ENCODE results near the gene DIAPH1.

The DIAPH1 gene

GRCh38 chr5:141654298-141654697 is 35.5 kb upstream of the DIAPH1 start:
- Histone ChIP-seq H3K36me3 (ENCODE audit: control insufficient read depth in 5 of 5, insufficient read depth in 5 of 5, low read length in 5 of 5) (peaks cover 0 to 52% (median 44%) of the 10 kb centered on the region in 5 donors), H3K27ac (ENCODE audit: low read depth, low read length) (no peak overlapping the region), H3K4me3 (ENCODE audit: low read depth in 1 of 5, low read length in 5 of 5) (no peak overlapping the region), H3K4me1 (ENCODE audit: control insufficient read depth in 5 of 5, insufficient read depth in 5 of 5, low read length in 5 of 5) (peaks cover 0 to 15% (median 12%) of the 10 kb centered on the region in 5 donors), H3K27me3 (ENCODE audit: control insufficient read depth in 5 of 5, insufficient read depth in 4 of 5, low read length in 5 of 5) (no peaks in the 10 kb centered on the region), H3K9ac (ENCODE audit: low read length in 5 of 5) (no peak overlapping the region), H3K9me3 (ENCODE audit: control insufficient read depth in 5 of 5, low read length in 5 of 5) (no peaks in the 10 kb centered on the region)

DNA sequence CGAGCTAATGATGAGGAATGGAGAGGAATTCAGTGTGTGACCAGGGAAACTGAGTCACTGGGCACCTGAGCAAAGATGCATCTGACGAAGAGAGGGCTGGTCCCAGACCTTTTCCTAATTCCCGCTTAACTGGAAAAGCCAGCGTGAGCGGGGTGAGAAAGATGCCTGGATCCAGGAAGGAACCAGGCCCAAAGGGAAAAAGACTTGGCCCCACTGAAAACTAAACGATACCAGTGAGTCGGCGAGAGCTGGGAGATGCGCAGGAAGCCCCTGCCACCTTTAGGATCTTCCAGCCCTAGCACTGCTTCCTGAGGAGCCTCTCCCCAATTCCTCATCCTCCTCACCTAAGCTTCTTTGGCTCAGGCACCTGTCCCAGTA is 32.9 kb upstream of the DIAPH1 start:
- peaks cover 0 to 41% (median 26%) of the 10 kb centered on the region in 5 donors for H3K36me3 ChIP-seq (ENCODE audit: control insufficient read depth in 5 of 5, insufficient read depth in 5 of 5, low read length in 5 of 5)
- H3K4me1 ChIP-seq (ENCODE audit: control insufficient read depth in 5 of 5, insufficient read depth in 5 of 5, low read length in 5 of 5): peaks cover 0 to 15% (median 12%) of the 10 kb centered on the region in 5 donors
- H3K27me3 ChIP-seq (ENCODE audit: control insufficient read depth in 5 of 5, insufficient read depth in 4 of 5, low read length in 5 of 5): no peaks in the 10 kb centered on the region
- H3K9me3 ChIP-seq (ENCODE audit: control insufficient read depth in 5 of 5, low read length in 5 of 5): no peaks in the 10 kb centered on the region
- H3K9ac ChIP-seq (ENCODE audit: low read length in 5 of 5): peak overlapping the region in 4 of 5 donors; percentile 22 to 67 (median 48)
- no peak overlapping the region for H3K27ac ChIP-seq (ENCODE audit: low read depth, low read length)
- peak overlapping the region; percentile 46 to 77 (median 71) for H3K4me3 ChIP-seq (ENCODE audit: low read depth in 1 of 5, low read length in 5 of 5)

DNA sequence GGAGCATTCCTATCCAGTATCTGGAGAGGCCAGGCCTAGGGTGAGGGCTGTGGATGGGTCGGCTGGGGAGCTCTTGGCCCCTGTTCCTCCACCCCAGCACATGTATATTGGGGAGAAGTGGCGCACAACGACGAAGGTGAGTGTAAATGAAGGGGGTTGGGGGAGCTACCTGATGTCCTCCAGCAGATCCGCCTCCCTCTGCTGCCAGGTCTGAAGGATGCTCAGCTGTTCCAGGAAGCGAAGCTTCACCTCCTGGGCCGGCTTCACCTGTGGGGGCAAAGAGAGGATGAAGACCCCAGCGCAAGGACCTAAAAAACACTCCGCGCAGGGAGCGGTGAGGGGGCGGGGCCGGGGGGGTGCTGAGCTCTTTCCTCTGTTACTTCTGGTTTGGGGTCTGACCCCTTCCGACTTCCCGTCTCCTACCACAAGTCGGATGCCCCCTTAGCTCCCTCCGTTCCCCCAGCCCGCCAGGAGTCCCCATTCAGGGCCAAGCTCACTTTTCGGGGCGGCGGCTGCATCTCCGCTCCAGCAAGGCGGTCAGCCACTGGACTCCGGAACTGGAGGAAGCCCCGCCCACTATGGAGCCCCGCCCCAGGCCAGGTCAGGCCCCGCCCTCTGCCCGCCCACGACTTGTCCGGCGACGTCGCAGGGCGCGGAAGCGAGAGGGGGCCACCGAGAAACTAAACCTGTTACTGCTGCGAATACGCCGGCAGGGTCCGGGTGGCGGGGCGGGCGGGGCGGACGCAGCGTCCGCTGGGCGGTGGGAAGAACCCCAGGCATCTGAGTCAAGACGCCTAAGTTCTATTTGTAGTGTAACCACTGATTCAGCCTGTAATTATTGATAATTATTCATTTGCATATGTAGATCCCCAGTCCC is 32.3 kb upstream of the DIAPH1 start, which contains the start of gene FCHSD1:
FCHSD1 (minus strand) TSS at position 568 of the 877 bp plus-strand sequence; CDS start at position 518, 50 bp downstream.
- peak within 1 kb of the TSS; percentile 71 to 80 (median 77) for H3K4me3 ChIP-seq (ENCODE audit: low read depth in 1 of 5, low read length in 5 of 5)
- H3K27ac ChIP-seq (ENCODE audit: low read depth, low read length): no peak within 1 kb of the TSS
- peak within 1 kb of the TSS in 4 of 5 donors; percentile 22 to 67 (median 56) for H3K9ac ChIP-seq (ENCODE audit: low read length in 5 of 5)
- H3K4me1 ChIP-seq (ENCODE audit: control insufficient read depth in 5 of 5, insufficient read depth in 5 of 5, low read length in 5 of 5): peaks cover 0 to 15% (median 12%) of the 10 kb centered on the region in 5 donors
- no peaks in the 10 kb centered on the region for H3K9me3 ChIP-seq (ENCODE audit: control insufficient read depth in 5 of 5, low read length in 5 of 5)
- no peaks in the 10 kb centered on the region for H3K27me3 ChIP-seq (ENCODE audit: control insufficient read depth in 5 of 5, insufficient read depth in 4 of 5, low read length in 5 of 5)
- peaks cover 0 to 37% (median 21%) of the 10 kb centered on the region in 5 donors for H3K36me3 ChIP-seq (ENCODE audit: control insufficient read depth in 5 of 5, insufficient read depth in 5 of 5, low read length in 5 of 5)

DNA sequence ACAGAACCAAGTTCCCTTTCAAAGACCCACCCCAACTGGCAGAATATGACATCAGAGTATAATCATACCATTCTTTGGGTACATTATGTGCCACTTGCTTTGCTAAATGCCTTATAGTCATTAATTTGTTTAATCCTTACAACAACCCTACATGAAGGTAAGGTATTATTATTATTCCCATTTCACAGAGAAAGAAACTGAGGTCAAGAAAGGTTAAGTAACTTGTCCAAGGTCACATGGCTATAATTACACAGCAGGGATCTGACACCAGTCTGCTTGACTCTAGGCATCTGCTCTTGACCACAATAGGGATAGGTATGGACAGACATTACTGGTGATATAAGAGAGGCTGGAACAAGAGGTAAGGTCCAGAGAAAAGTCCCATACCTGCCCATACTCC is 31.2 kb upstream of the DIAPH1 start:
- Histone ChIP-seq H3K9me3 (ENCODE audit: control insufficient read depth in 5 of 5, low read length in 5 of 5) (no peaks in the 10 kb centered on the region), H3K4me3 (ENCODE audit: low read depth in 1 of 5, low read length in 5 of 5) (no peak overlapping the region), H3K36me3 (ENCODE audit: control insufficient read depth in 5 of 5, insufficient read depth in 5 of 5, low read length in 5 of 5) (peaks cover 0 to 33% (median 18%) of the 10 kb centered on the region in 5 donors), H3K4me1 (ENCODE audit: control insufficient read depth in 5 of 5, insufficient read depth in 5 of 5, low read length in 5 of 5) (peaks cover 0 to 15% (median 12%) of the 10 kb centered on the region in 5 donors), H3K27ac (ENCODE audit: low read depth, low read length) (no peak overlapping the region), H3K27me3 (ENCODE audit: control insufficient read depth in 5 of 5, insufficient read depth in 4 of 5, low read length in 5 of 5) (no peaks in the 10 kb centered on the region), H3K9ac (ENCODE audit: low read length in 5 of 5) (no peak overlapping the region)

DNA sequence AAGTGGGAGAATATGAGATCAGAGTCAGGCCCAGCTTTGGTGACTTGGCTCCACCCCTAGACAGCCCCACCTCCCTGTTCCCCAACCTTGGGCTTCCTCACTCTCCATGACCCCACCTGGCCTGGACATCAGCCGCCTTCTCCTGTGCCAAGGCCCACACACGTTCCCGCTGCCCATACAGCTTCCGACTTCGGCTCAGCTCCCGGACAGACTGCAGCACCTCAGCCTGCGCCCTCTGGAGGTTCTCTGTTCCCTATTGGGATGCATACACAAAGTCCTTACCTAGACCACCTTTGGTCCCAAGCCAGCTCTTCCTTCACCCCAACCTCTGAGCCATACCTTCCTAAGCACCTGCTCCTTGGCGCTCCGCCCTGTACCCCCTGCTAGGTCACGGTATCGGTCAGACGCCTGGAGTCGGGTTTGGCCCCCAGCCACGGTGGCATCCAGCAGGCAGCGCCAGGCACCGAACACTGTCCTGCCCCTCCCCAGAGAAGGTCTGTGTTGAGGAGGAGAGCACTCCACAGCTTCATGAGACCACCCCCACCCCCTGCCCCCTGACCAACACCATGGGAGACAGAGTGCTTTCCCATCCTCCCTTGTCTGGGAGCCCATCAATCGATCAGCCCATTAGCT is 30.4 kb upstream of the DIAPH1 start:
- Histone ChIP-seq H3K27me3 (ENCODE audit: control insufficient read depth in 5 of 5, insufficient read depth in 4 of 5, low read length in 5 of 5) (no peaks in the 10 kb centered on the region), H3K27ac (ENCODE audit: low read depth, low read length) (no peak overlapping the region), H3K4me3 (ENCODE audit: low read depth in 1 of 5, low read length in 5 of 5) (no peak overlapping the region), H3K36me3 (ENCODE audit: control insufficient read depth in 5 of 5, insufficient read depth in 5 of 5, low read length in 5 of 5) (peaks cover 0 to 37% (median 25%) of the 10 kb centered on the region in 5 donors), H3K9me3 (ENCODE audit: control insufficient read depth in 5 of 5, low read length in 5 of 5) (no peaks in the 10 kb centered on the region), H3K4me1 (ENCODE audit: control insufficient read depth in 5 of 5, insufficient read depth in 5 of 5, low read length in 5 of 5) (peaks cover 0 to 15% (median 12%) of the 10 kb centered on the region in 5 donors), H3K9ac (ENCODE audit: low read length in 5 of 5) (no peak overlapping the region)

DNA sequence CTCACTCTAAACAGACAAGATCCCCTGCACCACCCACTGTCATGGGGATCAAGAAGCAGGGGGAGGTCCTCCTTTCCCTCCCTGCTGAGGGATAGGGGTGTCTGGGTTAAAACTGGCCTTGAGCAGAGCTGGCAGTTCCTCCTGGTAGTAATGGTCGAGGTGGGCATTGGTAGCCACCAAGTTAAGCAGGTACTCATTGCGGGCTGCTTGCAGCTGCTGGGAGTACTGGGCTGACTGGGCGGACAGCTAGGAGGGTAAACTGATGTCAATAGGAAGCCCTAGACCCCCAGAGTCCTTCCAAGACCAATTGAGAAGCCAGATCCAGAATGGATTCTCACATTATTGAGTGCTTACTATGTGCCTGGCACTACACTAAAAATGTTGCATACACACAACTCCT is 29.1 kb upstream of the DIAPH1 start:
- Histone ChIP-seq H3K4me3 (ENCODE audit: low read depth in 1 of 5, low read length in 5 of 5) (no peak overlapping the region), H3K4me1 (ENCODE audit: control insufficient read depth in 5 of 5, insufficient read depth in 5 of 5, low read length in 5 of 5) (peaks cover 0 to 15% (median 12%) of the 10 kb centered on the region in 5 donors), H3K27ac (ENCODE audit: low read depth, low read length) (no peak overlapping the region), H3K9me3 (ENCODE audit: control insufficient read depth in 5 of 5, low read length in 5 of 5) (no peaks in the 10 kb centered on the region), H3K9ac (ENCODE audit: low read length in 5 of 5) (no peak overlapping the region), H3K36me3 (ENCODE audit: control insufficient read depth in 5 of 5, insufficient read depth in 5 of 5, low read length in 5 of 5) (peaks cover 0 to 38% (median 15%) of the 10 kb centered on the region in 5 donors), H3K27me3 (ENCODE audit: control insufficient read depth in 5 of 5, insufficient read depth in 4 of 5, low read length in 5 of 5) (no peaks in the 10 kb centered on the region)

DNA sequence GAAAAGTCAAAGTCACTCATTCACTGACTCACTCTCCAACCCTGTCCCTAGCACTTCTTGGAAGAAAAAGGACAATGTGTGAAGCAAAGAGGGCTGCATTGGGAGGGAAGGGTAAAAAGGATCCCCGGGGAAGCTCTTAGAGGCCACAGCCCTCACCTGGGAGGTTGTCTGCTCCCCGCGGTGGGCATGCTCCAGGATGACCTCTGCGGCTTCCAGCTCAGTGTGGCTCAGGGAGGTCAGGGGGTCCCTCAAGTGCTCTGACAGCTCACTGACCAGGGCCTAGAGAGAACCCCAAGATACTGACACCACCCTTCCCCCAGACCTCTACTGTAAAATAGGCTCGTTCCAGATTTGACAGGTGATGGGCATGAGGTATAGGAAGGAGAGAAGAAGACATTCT is 28.4 kb upstream of the DIAPH1 start:
- H3K9me3 ChIP-seq (ENCODE audit: control insufficient read depth in 5 of 5, low read length in 5 of 5): no peaks in the 10 kb centered on the region
- H3K27me3 ChIP-seq (ENCODE audit: control insufficient read depth in 5 of 5, insufficient read depth in 4 of 5, low read length in 5 of 5): no peaks in the 10 kb centered on the region
- H3K9ac ChIP-seq (ENCODE audit: low read length in 5 of 5): no peak overlapping the region
- H3K4me1 ChIP-seq (ENCODE audit: control insufficient read depth in 5 of 5, insufficient read depth in 5 of 5, low read length in 5 of 5): peaks cover 0 to 15% (median 12%) of the 10 kb centered on the region in 5 donors
- peaks cover 0 to 38% (median 15%) of the 10 kb centered on the region in 5 donors for H3K36me3 ChIP-seq (ENCODE audit: control insufficient read depth in 5 of 5, insufficient read depth in 5 of 5, low read length in 5 of 5)
- H3K27ac ChIP-seq (ENCODE audit: low read depth, low read length): no peak overlapping the region
- no peak overlapping the region for H3K4me3 ChIP-seq (ENCODE audit: low read depth in 1 of 5, low read length in 5 of 5)

DNA sequence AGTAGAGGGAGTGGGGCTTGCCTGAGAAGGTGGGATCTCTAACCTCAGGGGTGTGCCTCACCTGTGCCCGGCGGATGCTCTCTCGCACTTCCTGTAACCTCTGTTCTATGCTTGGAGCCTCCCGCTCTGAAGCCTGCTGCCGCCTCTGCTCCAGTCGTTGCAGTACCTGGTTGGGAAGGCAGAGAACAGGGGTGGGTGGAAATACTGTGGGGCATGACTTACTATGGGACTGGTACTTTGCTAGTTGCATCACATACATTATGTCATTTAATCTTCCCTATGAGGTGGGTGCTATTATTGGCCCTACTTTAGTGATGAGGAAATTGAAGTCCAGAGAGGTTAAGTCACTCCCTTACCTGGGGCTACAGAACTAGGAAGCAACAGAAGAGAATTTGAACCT is 27.2 kb upstream of the DIAPH1 start:
- H3K36me3 ChIP-seq (ENCODE audit: control insufficient read depth in 5 of 5, insufficient read depth in 5 of 5, low read length in 5 of 5): peaks cover 0 to 42% (median 18%) of the 10 kb centered on the region in 5 donors
- H3K9ac ChIP-seq (ENCODE audit: low read length in 5 of 5): no peak overlapping the region
- H3K27me3 ChIP-seq (ENCODE audit: control insufficient read depth in 5 of 5, insufficient read depth in 4 of 5, low read length in 5 of 5): no peaks in the 10 kb centered on the region
- H3K27ac ChIP-seq (ENCODE audit: low read depth, low read length): no peak overlapping the region
- H3K4me1 ChIP-seq (ENCODE audit: control insufficient read depth in 5 of 5, insufficient read depth in 5 of 5, low read length in 5 of 5): peaks cover 0 to 9% (median 6%) of the 10 kb centered on the region in 5 donors
- no peaks in the 10 kb centered on the region for H3K9me3 ChIP-seq (ENCODE audit: control insufficient read depth in 5 of 5, low read length in 5 of 5)
- H3K4me3 ChIP-seq (ENCODE audit: low read depth in 1 of 5, low read length in 5 of 5): no peak overlapping the region

DNA sequence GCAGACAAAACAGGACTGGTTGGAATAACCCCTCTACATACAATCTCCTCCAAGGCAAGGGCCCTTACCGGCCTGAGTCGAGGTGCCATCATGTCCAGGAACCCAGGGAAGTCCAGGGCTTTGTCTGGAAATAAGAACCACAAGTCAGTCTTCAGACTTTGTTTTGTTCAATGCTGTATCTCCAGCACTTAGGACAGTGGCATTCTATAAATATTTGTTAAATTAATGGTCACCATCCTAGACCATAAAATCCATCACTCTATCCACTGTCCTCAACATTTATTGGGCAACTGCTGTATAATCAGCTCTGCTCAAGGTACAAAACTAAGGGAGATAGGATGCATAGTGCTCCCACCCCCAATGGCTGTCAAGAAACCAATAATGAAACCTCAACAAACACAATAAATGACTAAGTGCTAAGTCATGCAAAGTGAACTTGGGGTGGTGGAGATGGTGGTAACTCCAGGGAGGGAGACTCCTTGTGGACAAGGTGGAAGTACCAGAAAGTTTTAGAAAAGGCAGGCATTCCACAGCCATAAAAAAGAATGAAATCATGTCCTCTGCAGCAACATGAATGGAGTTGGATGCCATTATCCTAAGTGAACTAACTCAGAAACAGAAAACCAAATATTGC is 23.0 kb upstream of the DIAPH1 start:
- Histone ChIP-seq H3K27ac (ENCODE audit: low read depth, low read length) (no peak overlapping the region), H3K9me3 (ENCODE audit: control insufficient read depth in 5 of 5, low read length in 5 of 5) (no peaks in the 10 kb centered on the region), H3K27me3 (ENCODE audit: control insufficient read depth in 5 of 5, insufficient read depth in 4 of 5, low read length in 5 of 5) (no peaks in the 10 kb centered on the region), H3K36me3 (ENCODE audit: control insufficient read depth in 5 of 5, insufficient read depth in 5 of 5, low read length in 5 of 5) (peaks cover 0 to 35% (median 18%) of the 10 kb centered on the region in 5 donors), H3K4me1 (ENCODE audit: control insufficient read depth in 5 of 5, insufficient read depth in 5 of 5, low read length in 5 of 5) (peaks cover 0 to 17% (median 14%) of the 10 kb centered on the region in 5 donors), H3K9ac (ENCODE audit: low read length in 5 of 5) (no peak overlapping the region), H3K4me3 (ENCODE audit: low read depth in 1 of 5, low read length in 5 of 5) (no peak overlapping the region)
